IMR-90 (cell line): Measurements from ENCODE around the gene MAN2A1. TPM values are rescaled to one million over a fixed set of nuclear protein-coding genes. Genes with fewer than 3 reads are reported as not detected.

Source experiments
- ATAC-seq: fragments of 200-7000 bp; cut with Tn5 transposase; 2 replicates; pipeline ENCODE4 v1.9.1; 2020; ENCODE audit warnings: low read depth, mild to moderate bottlenecking, moderate library complexity
- BruUV-seq: library from RNA; stranded (reverse); fragments of 400-500 nt; replicated peaks from 2 replicates; lab custom pipeline; 2021; lab: Mats Ljungman, UMichigan
- CTCF ChIA-PET: fragments of 300-600 bp; formaldehyde crosslinking; extraction: SDS; loops from one replicate; lab custom pipeline; 2021; ENCODE audit warnings: antibody characterized with exemption; lab: Yijun Ruan, JAX
- POLR2A ChIA-PET: fragments of 300-600 bp; sonication (Branson Sonifier 250); formaldehyde crosslinking; loops from one replicate; lab custom pipeline; 2022; ENCODE audit warnings: antibody characterized with exemption; ENCODE audit not compliant: unreplicated experiment; lab: Charles Lee
- DNase-seq: peaks from one replicate; pipeline ENCODE4 v3.0.0; 2013
- H2AFZ ChIP-seq: replicated peaks from 2 replicates; pipeline ENCODE3; 2013; ENCODE audit warnings: low read length, mild to moderate bottlenecking; ENCODE audit not compliant: poor library complexity
- H2AK5ac ChIP-seq: 2 replicates; pipeline ENCODE4 v1.6.1; 2013; ENCODE audit warnings: low read depth, low read length, inconsistent platforms
- H2AK9ac ChIP-seq: replicated peaks from 2 replicates; pipeline ENCODE3; 2013; ENCODE audit warnings: mild to moderate bottlenecking, low read depth, low read length, moderate library complexity; ENCODE audit not compliant: poor library complexity
- H2BK120ac ChIP-seq: 2 replicates; pipeline ENCODE4 v1.6.1; 2013; ENCODE audit warnings: low read depth, low read length, inconsistent platforms
- H2BK15ac ChIP-seq: 3 replicates; pipeline ENCODE4 v1.6.1; 2013; ENCODE audit warnings: low read depth, low read length, inconsistent platforms
- H2BK20ac ChIP-seq: 2 replicates; pipeline ENCODE4 v1.6.1; 2013; ENCODE audit warnings: low read depth, mild to moderate bottlenecking, inconsistent platforms, low read length, moderate library complexity
- H2BK5ac ChIP-seq: 2 replicates; pipeline ENCODE4 v1.6.1; 2013; ENCODE audit warnings: mild to moderate bottlenecking, low read depth, low read length, inconsistent platforms; ENCODE audit not compliant: poor library complexity, severe bottlenecking
- H3K14ac ChIP-seq: replicated peaks from 2 replicates; pipeline ENCODE4 v1.6.1; 2013; ENCODE audit warnings: low read depth, low read length, inconsistent platforms
- H3K18ac ChIP-seq: 2 replicates; pipeline ENCODE4 v1.6.1; 2013; ENCODE audit warnings: low read depth, low read length, control low read depth
- H3K23ac ChIP-seq: 2 replicates; pipeline ENCODE4 v1.6.1; 2013; ENCODE audit warnings: low read depth, low read length, inconsistent platforms
- H3K27ac ChIP-seq: 2 replicates; pipeline ENCODE4 v1.5.1; 2013; ENCODE audit warnings: mild to moderate bottlenecking, control low read depth, low read length; ENCODE audit not compliant: insufficient read depth
- H3K27me3 ChIP-seq: 2 replicates; pipeline ENCODE4 v1.6.1; 2013; ENCODE audit warnings: low read length; ENCODE audit not compliant: control insufficient read depth, insufficient read depth
- H3K36me3 ChIP-seq: 2 replicates; pipeline ENCODE4 v1.6.1; 2013; ENCODE audit warnings: low read length, mixed read lengths; ENCODE audit not compliant: control insufficient read depth, insufficient read depth
- H3K4ac ChIP-seq: 2 replicates; pipeline ENCODE4 v1.6.1; 2013; ENCODE audit warnings: low read depth, low read length, inconsistent platforms
- H3K4me1 ChIP-seq: 2 replicates; pipeline ENCODE4 v1.6.1; 2013; ENCODE audit warnings: low read length, mixed read lengths; ENCODE audit not compliant: control insufficient read depth, insufficient read depth
- H3K4me2 ChIP-seq: 2 replicates; pipeline ENCODE4 v1.6.1; 2013; ENCODE audit warnings: low read depth, mild to moderate bottlenecking, control low read depth, low read length, moderate library complexity
- H3K4me3 ChIP-seq: 2 replicates; pipeline ENCODE4 v1.5.1; 2013; ENCODE audit warnings: low read depth, mild to moderate bottlenecking, control low read depth, low read length, moderate library complexity; ENCODE audit not compliant: insufficient read depth
- H3K56ac ChIP-seq: 2 replicates; pipeline ENCODE4 v1.6.1; 2013; ENCODE audit warnings: low read length, inconsistent platforms; ENCODE audit not compliant: insufficient read depth; ENCODE audit errors: extremely low read depth
- H3K79me1 ChIP-seq, 2 experiments: 2 replicates each; pipeline ENCODE4 v1.6.1; 2013; ENCODE audit warnings: low read length in 2 of 2, inconsistent platforms in 1 of 2, low read depth in 1 of 2
- H3K9ac ChIP-seq: 2 replicates; pipeline ENCODE4 v1.6.1; 2013; ENCODE audit warnings: low read depth, low read length, control low read depth
- H3K9me1 ChIP-seq: 2 replicates; pipeline ENCODE4 v1.6.1; 2013; ENCODE audit warnings: low read length, inconsistent platforms; ENCODE audit not compliant: insufficient read depth
- H3K9me3 ChIP-seq: 2 replicates; pipeline ENCODE4 v1.6.1; 2013; ENCODE audit warnings: low read length; ENCODE audit not compliant: control insufficient read depth, insufficient read depth
- H4K20me1 ChIP-seq: 2 replicates; pipeline ENCODE4 v1.6.1; 2013; ENCODE audit warnings: low read length, inconsistent platforms; ENCODE audit not compliant: insufficient read depth
- H4K5ac ChIP-seq: 2 replicates; pipeline ENCODE4 v1.6.1; 2013; ENCODE audit warnings: mild to moderate bottlenecking, low read depth, low read length, control low read depth
- H4K8ac ChIP-seq, 2 experiments: 2 replicates each; pipeline ENCODE4 v1.6.1; 2013; ENCODE audit warnings: low read depth in 2 of 2, low read length in 2 of 2, control low read depth in 1 of 2, inconsistent platforms in 1 of 2
- H4K91ac ChIP-seq: 2 replicates; pipeline ENCODE4 v1.6.1; 2013; ENCODE audit warnings: low read depth, low read length, inconsistent platforms; ENCODE audit not compliant: insufficient read depth
- CTCF ChIP-seq: conservative IDR thresholded peaks from 2 replicates; pipeline ENCODE4 v1.5.1; 2012; ENCODE audit warnings: mild to moderate bottlenecking, low read depth, low read length, improper control_type of control experiment
- MAZ ChIP-seq: IDR thresholded peaks from 2 replicates; pipeline ENCODE4 v1.6.1; 2012; ENCODE audit warnings: low read depth, mild to moderate bottlenecking, low read length, improper control_type of control experiment, moderate library complexity, borderline replicate concordance
- NFE2L2 ChIP-seq: fragments of 150-350 bp; IDR thresholded peaks from 2 replicates; pipeline ENCODE4 v1.6.1; 2016; ENCODE audit warnings: low read depth, mild to moderate bottlenecking, low read length
- SMC3 ChIP-seq: fragments of 150-350 bp; IDR thresholded peaks from 2 replicates; pipeline ENCODE4 v1.6.1; 2016; ENCODE audit warnings: low read depth, mild to moderate bottlenecking, antibody characterized with exemption, low read length, moderate library complexity
- WGBS, 2 experiments: methylation state at CpG; one replicate each; pipeline versions ENCODE4 v1.1.5 to v1.1.7; 2013; ENCODE audit warnings: missing lambda C conversion rate in 2 of 2; ENCODE audit not compliant: insufficient read length in 1 of 2; ENCODE audit errors: extremely low coverage in 2 of 2; 5-methylcytosine and 5-hydroxymethylcytosine counted together
- dilution Hi-C: fragments of 300-500 bp; cut with HindIII; formaldehyde crosslinking; loops from one replicate; pipeline ENCODE4 v1.14.3; 2018; ENCODE audit warnings: low sequenced_read_pairs; ENCODE audit not compliant: unreplicated experiment
- in situ Hi-C: fragments of 300-500 bp; cut with MboI; formaldehyde crosslinking; loops from 3 replicates; pipeline ENCODE4 v1.14.3; 2019; ENCODE audit warnings: low sequenced_read_pairs, inconsistent platforms, mixed read lengths
- intact Hi-C: fragments of 100-400 bp; cut with micrococcal nuclease; formaldehyde crosslinking; loops from 2 replicates; pipeline ENCODE4 v1.10.0; 2022
- polyA plus RNA-seq, 3 experiments: library from polyadenylated mRNA; depleted of rRNA; stranded (reverse); fragments of >200 nt; gene quantifications; 2 replicates each; pipeline ENCODE4 v1.2.3, GENCODE V29; 2012; ENCODE audit warnings: low replicate concordance in 1 of 3
- total RNA-seq: library from RNA; depleted of rRNA; stranded (reverse); fragments of >200 nt; gene quantifications from 2 replicates; pipeline ENCODE4 v1.2.3, GENCODE V29; 2012

MAN2A1 gene
- total and polyA plus RNA-seq, 2 of the 4 experiments (the other 2 are of a cell fraction), result 16.4 to 29.6 TPM

GRCh38 chr5:109853377-109853776, 163.7 kb downstream of the MAN2A1 start:
- intact Hi-C loops, result loop anchor here (10.0 kb wide), 1 partner anchor 369 kb away; no protein-coding TSS in a partner anchor
- Histone ChIP-seq H3K27ac (no peak overlapping the region), H2AK5ac (no peak overlapping the region), H3K4me1 (no peaks in the 10 kb centered on the region; the same call in 1 of the 2 replicates), H3K9ac (no peak overlapping the region), H3K9me3 (peaks cover 3% of the 10 kb centered on the region; the same call in 1 of the 2 replicates), H2BK5ac (no peak overlapping the region), H3K4me3 (no peak overlapping the region), H4K8ac (no peak overlapping the region), H3K9me1 (no peaks in the 10 kb centered on the region; the same call in 1 of the 2 replicates), H4K20me1 (no peaks in the 10 kb centered on the region), H3K36me3 (peaks cover 16% of the 10 kb centered on the region), H3K27me3 (no peaks in the 10 kb centered on the region), H3K23ac (no peak overlapping the region), H3K4ac (no peak overlapping the region), H3K4me2 (no peak overlapping the region), H4K5ac (no peak overlapping the region), H3K56ac (no peak overlapping the region), H4K91ac (no peak overlapping the region), H2AK9ac (no peak overlapping the region), H2BK120ac (no peak overlapping the region), H2BK15ac (no peak overlapping the region), H3K14ac (no peak overlapping the region), H3K18ac (no peak overlapping the region), H3K79me1 (no peaks in the 10 kb centered on the region; a peak in 1 of 4 replicates), H2BK20ac (no peak overlapping the region), H2AFZ (no peak overlapping the region)
- ATAC-seq (no peak), DNase-seq (no peak)
- POLR2A ChIA-PET, result no interaction called here
- dilution Hi-C loops, result no loop called here
- in situ Hi-C loops, result no loop called here
- CTCF ChIA-PET, result interaction anchor here (0.8 kb wide), 1 partner anchor 11 kb away, joined by 3 read pairs; no protein-coding TSS in a partner anchor
- 57% methylated on average over 1 of the region's 3 CpGs; no CpG with 5 or more reads in 1 of the 2 experiments for WGBS, 2 experiments
- BruUV-seq, result no TSS peak
- TF ChIP-seq SMC3 (no peak), NFE2L2 (no peak), CTCF (no peak), MAZ (no peak)
